Measurements from ENCODE around the gene SH3BP2.
"Not testable (repeated sequence)": the region's sequence is repeated elsewhere in the genome, so short reads cannot be mapped to it uniquely, and the experiment has no call there.

- not testable (repeated sequence) for TF ChIP-seq POLR2AphosphoS5 (IDR thresholded peaks at IDR 0.05; ENCODE audit: low read depth, low read length); TAF1 (IDR thresholded peaks at IDR 0.05; ENCODE audit: low read depth, low read length); POLR2A (IDR thresholded peaks at IDR 0.05; ENCODE audit: low read depth, low read length); SPI1 (IDR thresholded peaks at IDR 0.05; ENCODE audit: low read depth, low read length); PAX5 (IDR thresholded peaks at IDR 0.05; ENCODE audit: insufficient read depth, low read length, severe bottlenecking); POU2F2 (IDR thresholded peaks at IDR 0.05; ENCODE audit: low read depth, low read length)
These were observed 12.2 kb upstream of the SH3BP2 start for GRCh38 chr4:2780643-2781042.
